Measurements from ENCODE around the gene NPHP4. TPM values are rescaled to one million over a fixed set of nuclear protein-coding genes. Genes with fewer than 3 reads are reported as not detected.

The NPHP4 gene
- total RNA-seq, 1 experiment from 2014 or later: 3.9 TPM

GRCh38 chr1:5908461-5909375, 83.5 kb downstream of the NPHP4 start:
- DNase-seq: no peak
- H3K27me3 ChIP-seq (ENCODE audit: low read length): no peaks in the 10 kb centered on the region
- H3K4me1 ChIP-seq (ENCODE audit: low read length): no peaks in the 10 kb centered on the region
- no peaks in the 10 kb centered on the region for H3K79me2 ChIP-seq (ENCODE audit: low read length)
- H3K36me3 ChIP-seq (ENCODE audit: insufficient read depth, low read length): no peaks in the 10 kb centered on the region
- H4K20me1 ChIP-seq (ENCODE audit: insufficient read depth, low read depth, low read length): no peaks in the 10 kb centered on the region
- no peaks in the 10 kb centered on the region for H3K9me3 ChIP-seq (ENCODE audit: low read length)
- H3K9ac ChIP-seq (ENCODE audit: low read length): no peak overlapping the region
- no peak overlapping the region for H3K27ac ChIP-seq (ENCODE audit: low read length)
- no peak overlapping the region for H3K4me2 ChIP-seq (ENCODE audit: low read depth, low read length, poor library complexity, severe bottlenecking)
- no peaks in the 10 kb centered on the region for H3K9me2 ChIP-seq (replicated peaks; ENCODE audit: insufficient read depth, low read length)
- no peak overlapping the region for H2AFZ ChIP-seq (ENCODE audit: low read length)
- H3K4me3 ChIP-seq (ENCODE audit: low read length): no peak overlapping the region

DNA sequence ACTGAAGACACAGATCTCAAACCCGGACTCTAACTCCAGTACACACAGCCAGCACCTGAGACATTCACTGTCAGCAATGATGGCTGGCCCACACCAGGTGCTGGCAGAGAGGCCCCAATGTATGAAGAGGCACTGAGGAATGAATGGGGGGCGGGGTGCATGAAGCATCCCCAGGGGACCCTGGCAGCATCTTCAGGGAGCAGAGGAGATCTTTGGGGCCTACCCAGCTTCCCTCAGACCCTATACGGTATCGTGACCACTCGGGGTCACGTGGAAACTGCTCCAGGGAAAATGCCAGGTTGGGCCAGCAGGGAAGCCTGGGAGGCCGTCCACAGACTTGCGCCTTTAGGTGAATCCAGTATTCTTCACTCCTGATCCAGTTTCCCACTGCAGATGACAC, 84.3 kb downstream of the NPHP4 start:
- Histone ChIP-seq H4K20me1 (ENCODE audit: insufficient read depth, low read depth, low read length) (no peaks in the 10 kb centered on the region), H2AFZ (ENCODE audit: low read length) (no peak overlapping the region), H3K27ac (ENCODE audit: low read length) (no peak overlapping the region), H3K36me3 (ENCODE audit: insufficient read depth, low read length) (no peaks in the 10 kb centered on the region), H3K9me3 (ENCODE audit: low read length) (no peaks in the 10 kb centered on the region), H3K9ac (ENCODE audit: low read length) (no peak overlapping the region), H3K4me3 (ENCODE audit: low read length) (no peak overlapping the region), H3K9me2 (replicated peaks; ENCODE audit: insufficient read depth, low read length) (no peaks in the 10 kb centered on the region), H3K27me3 (ENCODE audit: low read length) (no peaks in the 10 kb centered on the region), H3K4me2 (ENCODE audit: low read depth, low read length, poor library complexity, severe bottlenecking) (no peak overlapping the region), H3K4me1 (ENCODE audit: low read length) (no peaks in the 10 kb centered on the region), H3K79me2 (ENCODE audit: low read length) (no peaks in the 10 kb centered on the region)
- no peak for DNase-seq

GRCh38 chr1:5907386-5907785, 84.8 kb downstream of the NPHP4 start:
- Histone ChIP-seq H3K4me1 (ENCODE audit: low read length) (no peaks in the 10 kb centered on the region), H3K36me3 (ENCODE audit: insufficient read depth, low read length) (no peaks in the 10 kb centered on the region), H3K27ac (ENCODE audit: low read length) (no peak overlapping the region), H3K9ac (ENCODE audit: low read length) (no peak overlapping the region), H3K9me3 (ENCODE audit: low read length) (no peaks in the 10 kb centered on the region), H4K20me1 (ENCODE audit: insufficient read depth, low read depth, low read length) (no peaks in the 10 kb centered on the region), H3K4me2 (ENCODE audit: low read depth, low read length, poor library complexity, severe bottlenecking) (no peak overlapping the region), H3K79me2 (ENCODE audit: low read length) (no peaks in the 10 kb centered on the region), H3K27me3 (ENCODE audit: low read length) (no peaks in the 10 kb centered on the region), H3K9me2 (replicated peaks; ENCODE audit: insufficient read depth, low read length) (no peaks in the 10 kb centered on the region), H2AFZ (ENCODE audit: low read length) (no peak overlapping the region), H3K4me3 (ENCODE audit: low read length) (no peak overlapping the region)
- no peak for DNase-seq

GRCh38 chr1:5906966-5907365, 85.3 kb downstream of the NPHP4 start:
- no peak overlapping the region for H3K4me2 ChIP-seq (ENCODE audit: low read depth, low read length, poor library complexity, severe bottlenecking)
- H3K9ac ChIP-seq (ENCODE audit: low read length): no peak overlapping the region
- no peaks in the 10 kb centered on the region for H3K36me3 ChIP-seq (ENCODE audit: insufficient read depth, low read length)
- no peaks in the 10 kb centered on the region; the same call in 1 of the 2 replicates for H3K4me1 ChIP-seq (ENCODE audit: low read length)
- DNase-seq: no peak
- H2AFZ ChIP-seq (ENCODE audit: low read length): no peak overlapping the region
- H3K79me2 ChIP-seq (ENCODE audit: low read length): no peaks in the 10 kb centered on the region
- no peak overlapping the region for H3K4me3 ChIP-seq (ENCODE audit: low read length)
- no peaks in the 10 kb centered on the region for H4K20me1 ChIP-seq (ENCODE audit: insufficient read depth, low read depth, low read length)
- H3K9me2 ChIP-seq (replicated peaks; ENCODE audit: insufficient read depth, low read length): no peaks in the 10 kb centered on the region
- H3K27me3 ChIP-seq (ENCODE audit: low read length): no peaks in the 10 kb centered on the region
- no peaks in the 10 kb centered on the region for H3K9me3 ChIP-seq (ENCODE audit: low read length)
- H3K27ac ChIP-seq (ENCODE audit: low read length): no peak overlapping the region

DNA sequence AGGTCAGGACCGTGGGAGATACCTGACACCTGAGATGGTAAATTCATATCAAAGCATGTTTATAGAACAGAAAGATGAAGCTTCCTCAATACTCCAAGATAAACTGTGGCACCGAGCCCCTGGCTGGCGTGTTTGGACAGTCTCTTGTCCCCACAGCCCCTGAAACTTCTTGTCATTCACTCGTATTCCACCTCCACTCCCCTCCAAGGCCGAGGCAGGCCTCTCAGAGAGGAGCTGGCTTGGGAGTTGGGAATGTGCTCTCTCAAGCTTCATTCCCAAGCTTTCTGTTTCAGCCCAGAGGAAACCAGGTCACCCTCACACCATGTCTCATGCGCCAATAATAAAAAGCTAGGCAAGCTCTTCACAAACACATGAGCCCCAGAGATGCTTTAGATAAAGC, 86.1 kb downstream of the NPHP4 start:
- no peaks in the 10 kb centered on the region for H3K27me3 ChIP-seq (ENCODE audit: low read length)
- no peaks in the 10 kb centered on the region for H3K9me2 ChIP-seq (replicated peaks; ENCODE audit: insufficient read depth, low read length)
- no peaks in the 10 kb centered on the region for H3K9me3 ChIP-seq (ENCODE audit: low read length)
- DNase-seq: no peak
- no peaks in the 10 kb centered on the region for H4K20me1 ChIP-seq (ENCODE audit: insufficient read depth, low read depth, low read length)
- H3K4me1 ChIP-seq (ENCODE audit: low read length): peaks cover 2% of the 10 kb centered on the region; the same call in 1 of the 2 replicates
- H3K79me2 ChIP-seq (ENCODE audit: low read length): no peaks in the 10 kb centered on the region
- H3K4me3 ChIP-seq (ENCODE audit: low read length): no peak overlapping the region
- H3K27ac ChIP-seq (ENCODE audit: low read length): no peak overlapping the region
- no peak overlapping the region for H3K9ac ChIP-seq (ENCODE audit: low read length)
- no peak overlapping the region for H3K4me2 ChIP-seq (ENCODE audit: low read depth, low read length, poor library complexity, severe bottlenecking)
- no peaks in the 10 kb centered on the region for H3K36me3 ChIP-seq (ENCODE audit: insufficient read depth, low read length)
- H2AFZ ChIP-seq (ENCODE audit: low read length): no peak overlapping the region

- H3K27me3 ChIP-seq (ENCODE audit: low read length): no peaks in the 10 kb centered on the region
- peaks cover 2% of the 10 kb centered on the region; the same call in 1 of the 2 replicates for H3K4me1 ChIP-seq (ENCODE audit: low read length)
- H2AFZ ChIP-seq (ENCODE audit: low read length): no peak overlapping the region
- DNase-seq: no peak
- H3K36me3 ChIP-seq (ENCODE audit: insufficient read depth, low read length): no peaks in the 10 kb centered on the region
- no peaks in the 10 kb centered on the region for H4K20me1 ChIP-seq (ENCODE audit: insufficient read depth, low read depth, low read length)
- no peaks in the 10 kb centered on the region for H3K79me2 ChIP-seq (ENCODE audit: low read length)
- no peak overlapping the region for H3K4me3 ChIP-seq (ENCODE audit: low read length)
- no peaks in the 10 kb centered on the region for H3K9me3 ChIP-seq (ENCODE audit: low read length)
- no peak overlapping the region for H3K27ac ChIP-seq (ENCODE audit: low read length)
- no peaks in the 10 kb centered on the region for H3K9me2 ChIP-seq (replicated peaks; ENCODE audit: insufficient read depth, low read length)
- H3K9ac ChIP-seq (ENCODE audit: low read length): no peak overlapping the region
- no peak overlapping the region for H3K4me2 ChIP-seq (ENCODE audit: low read depth, low read length, poor library complexity, severe bottlenecking)
Observed at GRCh38 chr1:5905436-5905835, 86.8 kb downstream of the NPHP4 start.

- Histone ChIP-seq H3K4me1 (ENCODE audit: low read length) (peaks cover 2% of the 10 kb centered on the region; the same call in 1 of the 2 replicates), H4K20me1 (ENCODE audit: insufficient read depth, low read depth, low read length) (no peaks in the 10 kb centered on the region), H3K4me2 (ENCODE audit: low read depth, low read length, poor library complexity, severe bottlenecking) (no peak overlapping the region), H2AFZ (ENCODE audit: low read length) (no peak overlapping the region), H3K9me3 (ENCODE audit: low read length) (no peaks in the 10 kb centered on the region), H3K27ac (ENCODE audit: low read length) (no peak overlapping the region), H3K79me2 (ENCODE audit: low read length) (no peaks in the 10 kb centered on the region), H3K9me2 (replicated peaks; ENCODE audit: insufficient read depth, low read length) (no peaks in the 10 kb centered on the region), H3K4me3 (ENCODE audit: low read length) (no peak overlapping the region), H3K36me3 (ENCODE audit: insufficient read depth, low read length) (no peaks in the 10 kb centered on the region), H3K9ac (ENCODE audit: low read length) (no peak overlapping the region), H3K27me3 (ENCODE audit: low read length) (no peaks in the 10 kb centered on the region)
- no peak for DNase-seq
Observed at GRCh38 chr1:5904551-5904950, 87.7 kb downstream of the NPHP4 start.

GRCh38 chr1:5903680-5904079, 88.5 kb downstream of the NPHP4 start:
- no peak overlapping the region for H2AFZ ChIP-seq (ENCODE audit: low read length)
- H3K9me2 ChIP-seq (replicated peaks; ENCODE audit: insufficient read depth, low read length): no peaks in the 10 kb centered on the region
- H3K27me3 ChIP-seq (ENCODE audit: low read length): no peaks in the 10 kb centered on the region
- H3K9ac ChIP-seq (ENCODE audit: low read length): no peak overlapping the region
- no peak overlapping the region for H3K27ac ChIP-seq (ENCODE audit: low read length)
- no peaks in the 10 kb centered on the region for H4K20me1 ChIP-seq (ENCODE audit: insufficient read depth, low read depth, low read length)
- DNase-seq: no peak
- no peak overlapping the region for H3K4me2 ChIP-seq (ENCODE audit: low read depth, low read length, poor library complexity, severe bottlenecking)
- H3K36me3 ChIP-seq (ENCODE audit: insufficient read depth, low read length): no peaks in the 10 kb centered on the region
- H3K4me1 ChIP-seq (ENCODE audit: low read length): peaks cover 2% of the 10 kb centered on the region; the same call in 1 of the 2 replicates
- H3K4me3 ChIP-seq (ENCODE audit: low read length): no peak overlapping the region
- H3K9me3 ChIP-seq (ENCODE audit: low read length): no peaks in the 10 kb centered on the region
- H3K79me2 ChIP-seq (ENCODE audit: low read length): no peaks in the 10 kb centered on the region

Data from Karpas-422 (cell line).